Neutrophil (primary cell): ENCODE data around the gene CAPZA2.
"Not testable (repeated sequence)": the region's sequence is repeated elsewhere in the genome, so short reads cannot be mapped to it uniquely, and the experiment has no call there.

ENCODE experiments used
- H3K27ac ChIP-seq: fragments of 200-600 bp; sonication (generic); 2 replicates; pipeline ENCODE4 v1.5.1; 2016; ENCODE audit warnings: mild to moderate bottlenecking, moderate library complexity
- H3K27me3 ChIP-seq: fragments of 200-600 bp; sonication (generic); 2 replicates; pipeline ENCODE4 v1.6.0; 2016; ENCODE audit warnings: mild to moderate bottlenecking
- H3K36me3 ChIP-seq: fragments of 200-600 bp; sonication (generic); 2 replicates; pipeline ENCODE4 v1.5.1; 2017
- H3K4me1 ChIP-seq, 2 experiments: fragments of 200-600 bp in 1 of 2; sonication (generic) in 1 of 2; 1 replicate in 1 of 2; 2 replicates in 1 of 2; pipeline versions ENCODE4 v1.5.1 to v1.6.1; 2013 to 2016; ENCODE audit warnings: low read depth in 1 of 2, low read length in 1 of 2, mild to moderate bottlenecking in 1 of 2, moderate library complexity in 1 of 2; ENCODE audit not compliant: control insufficient read depth in 1 of 2, insufficient read depth in 1 of 2
- H3K4me3 ChIP-seq, 2 experiments: fragments of 200-600 bp in 1 of 2; sonication (generic) in 1 of 2; 1 replicate in 1 of 2; 2 replicates in 1 of 2; pipeline ENCODE4 v1.5.1; 2013 to 2016; ENCODE audit warnings: low read depth in 1 of 2, low read length in 1 of 2, mild to moderate bottlenecking in 1 of 2, moderate library complexity in 1 of 2
- H3K9me3 ChIP-seq: fragments of 200-600 bp; sonication (generic); 2 replicates; pipeline ENCODE4 v1.5.1; 2016
- CTCF ChIP-seq: fragments of 200-600 bp; sonication (generic); IDR thresholded peaks from 2 replicates; pipeline ENCODE4 v1.5.1; 2016; ENCODE audit warnings: antibody characterized with exemption

CAPZA2 gene

DNA sequence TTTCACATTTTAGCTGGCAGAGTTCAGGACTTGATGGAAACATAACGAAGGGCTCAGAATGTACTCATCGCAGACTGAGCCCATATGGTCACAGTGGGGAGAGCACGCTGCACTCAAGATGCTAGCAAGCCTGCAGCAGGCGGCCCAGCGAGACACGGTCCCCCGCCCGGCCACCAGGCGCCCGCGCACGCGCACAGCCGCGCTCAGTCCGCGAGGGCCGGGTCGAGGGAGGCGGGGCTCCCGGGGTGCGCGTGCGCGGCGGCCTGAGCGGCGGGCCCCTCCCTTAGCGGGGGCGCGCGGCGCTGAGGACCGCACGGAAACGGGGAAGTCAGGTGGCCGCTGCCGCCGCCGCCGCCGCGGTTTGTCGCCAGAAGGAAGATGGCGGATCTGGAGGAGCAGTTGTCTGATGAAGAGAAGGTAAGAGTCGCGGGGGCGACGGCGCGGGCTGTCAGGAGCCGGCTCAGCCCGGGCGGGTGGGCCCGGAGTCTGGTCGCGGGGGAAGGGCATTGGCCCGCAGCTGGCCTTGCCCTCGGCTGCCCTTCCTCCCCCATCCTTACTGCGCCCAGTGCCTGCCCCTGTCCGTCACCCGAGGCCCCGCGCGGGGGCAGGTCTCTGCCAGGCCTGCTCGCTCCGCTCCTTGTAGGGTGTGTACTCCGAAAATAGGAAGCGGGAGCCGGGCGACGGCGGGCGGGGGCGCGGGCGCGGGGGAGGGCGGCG lies at the start of gene CAPZA2:
Gene CAPZA2 (plus strand): TSS at position 354 of the 717 bp plus-strand sequence. CDS start 25 bp downstream, at position 379.
- peaks cover 46 to 53% of the 10 kb centered on the region in 2 experiments for H3K4me1 ChIP-seq
- peak; percentile 92 for TF ChIP-seq CTCF
- H3K9me3 ChIP-seq = no peaks in the 10 kb centered on the region
- peak within 1 kb of the TSS; percentile 97 for H3K27ac ChIP-seq
- no peaks in the 10 kb centered on the region for H3K36me3 ChIP-seq
- H3K4me3 ChIP-seq = peak within 1 kb of the TSS; percentile 81 to 94
- H3K27me3 ChIP-seq = no peaks in the 10 kb centered on the region

- Histone ChIP-seq H3K4me3 (no peak overlapping the region), H3K9me3 (no peaks in the 10 kb centered on the region), H3K27ac (no peak overlapping the region), H3K36me3 (no peaks in the 10 kb centered on the region), H3K4me1 (no peaks in the 10 kb centered on the region), H3K27me3 (no peaks in the 10 kb centered on the region)
- TF ChIP-seq CTCF = no peak
Observed at GRCh38 chr7:116812860-116813259, 49.5 kb upstream of the CAPZA2 start.

DNA sequence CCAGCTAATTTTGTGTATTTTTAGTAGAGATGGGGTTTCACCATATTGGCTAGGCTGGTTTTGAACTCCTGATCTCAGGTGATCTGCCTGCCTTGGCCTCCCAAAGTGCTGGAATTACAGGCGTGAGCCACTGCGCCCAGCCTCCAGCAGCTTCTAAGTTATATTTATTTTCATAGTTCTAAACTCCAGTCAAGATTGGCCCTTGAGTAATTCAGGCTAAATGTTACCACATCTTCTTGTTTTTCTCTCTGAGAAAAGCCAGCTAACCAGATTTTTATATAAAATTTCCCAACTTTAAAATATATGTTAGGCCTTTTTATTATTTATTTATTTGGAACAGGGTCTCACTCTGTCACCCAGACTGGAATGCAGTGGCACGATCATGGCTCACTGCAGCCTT lies 49.0 kb upstream of the CAPZA2 start:
- H3K27me3 ChIP-seq = not testable (repeated sequence)

DNA sequence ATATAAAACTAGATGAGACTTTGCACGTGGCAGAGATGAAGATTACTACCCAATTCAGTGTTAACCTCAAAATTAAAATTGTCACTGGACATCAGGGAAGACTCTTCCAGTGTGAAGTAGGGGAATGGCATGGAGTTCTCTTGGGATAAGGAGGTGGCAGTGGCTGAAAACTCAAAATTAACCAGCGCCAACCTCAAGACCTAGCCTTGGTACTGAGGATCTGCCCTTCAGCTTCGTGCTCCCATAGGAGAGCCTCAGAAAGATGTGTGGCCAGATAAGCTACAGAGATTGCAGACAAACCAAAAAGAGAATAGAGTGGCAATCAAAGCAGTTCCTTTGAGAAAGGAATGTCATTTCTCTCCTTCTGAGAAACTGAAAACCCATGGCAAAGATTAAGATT lies 47.3 kb upstream of the CAPZA2 start:
- Histone ChIP-seq H3K4me3 (no peak overlapping the region), H3K36me3 (no peaks in the 10 kb centered on the region), H3K27me3 (no peaks in the 10 kb centered on the region), H3K27ac (no peak overlapping the region), H3K4me1 (no peaks in the 10 kb centered on the region), H3K9me3 (no peaks in the 10 kb centered on the region)
- TF ChIP-seq CTCF = no peak

More for the DNA sequence above, 49.0 kb upstream of the CAPZA2 start:
- H3K4me1 ChIP-seq, H3K36me3 ChIP-seq, H3K4me3 ChIP-seq, H3K9me3 ChIP-seq, H3K27ac ChIP-seq: not testable (repeated sequence)

DNA sequence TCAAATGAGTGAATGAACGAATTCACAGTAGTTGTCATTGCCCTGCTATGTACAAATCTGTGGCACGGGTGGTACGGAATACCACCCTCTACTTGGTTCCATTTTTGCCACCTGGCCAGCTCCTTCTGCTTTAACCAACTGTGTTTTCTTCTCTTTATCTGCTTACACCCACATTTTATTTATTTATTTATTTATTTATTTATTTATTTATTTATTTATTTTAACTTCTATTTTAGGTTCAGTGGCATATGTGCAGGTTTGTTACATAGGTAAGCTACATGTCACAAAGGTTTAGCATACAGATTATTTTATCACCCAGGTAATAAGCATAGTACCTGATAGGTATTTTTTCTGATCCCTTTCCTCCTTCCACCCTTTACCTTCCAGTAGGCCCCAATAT lies 42.2 kb upstream of the CAPZA2 start:
- Histone ChIP-seq H3K4me1 (no peaks in the 10 kb centered on the region), H3K4me3 (no peak overlapping the region), H3K27ac (no peak overlapping the region), H3K36me3 (no peaks in the 10 kb centered on the region), H3K27me3 (no peaks in the 10 kb centered on the region), H3K9me3 (no peaks in the 10 kb centered on the region)
- TF ChIP-seq CTCF = no peak

GRCh38 chr7:116821647-116822046 lies 40.7 kb upstream of the CAPZA2 start:
- not testable (repeated sequence) for H3K27ac ChIP-seq, H3K4me1 ChIP-seq, H3K4me3 ChIP-seq, H3K9me3 ChIP-seq, H3K27me3 ChIP-seq, H3K36me3 ChIP-seq
